Type B pancreatic cell (in vitro differentiated cells): ENCODE data around the gene ZNF3. TPM values are rescaled to one million over a fixed set of nuclear protein-coding genes. Genes with fewer than 3 reads are reported as not detected.

Experiments
- DNase-seq: peaks from one replicate; pipeline ENCODE4 v3.0.0; 2021; ENCODE audit warnings: mixed read lengths; ENCODE audit not compliant: unreplicated experiment; ENCODE audit errors: extremely low spot score
- H3K27ac Mint-ChIP-seq: 2 replicates; pipeline ENCODE4 v1.8.0; 2021; ENCODE audit warnings: mild to moderate bottlenecking, mixed read lengths
- H3K27me3 Mint-ChIP-seq: 2 replicates; pipeline ENCODE4 v1.8.0; 2021; ENCODE audit warnings: mixed read lengths
- H3K36me3 Mint-ChIP-seq: 2 replicates; pipeline ENCODE4 v1.8.0; 2021; ENCODE audit warnings: mixed read lengths
- H3K4me1 Mint-ChIP-seq: one replicate; pipeline ENCODE4 v1.8.0; 2021; ENCODE audit warnings: mixed read lengths; ENCODE audit not compliant: unreplicated experiment
- H3K4me3 Mint-ChIP-seq: 2 replicates; pipeline ENCODE4 v1.8.0; 2021; ENCODE audit warnings: mild to moderate bottlenecking, mixed read lengths
- H3K9me3 Mint-ChIP-seq: 2 replicates; pipeline ENCODE4 v1.8.0; 2021; ENCODE audit warnings: mixed read lengths
- CTCF ChIP-seq: fragments of 200-600 bp; sonication (generic); conservative IDR thresholded peaks from 2 replicates; pipeline ENCODE4 v1.5.0; 2021; ENCODE audit warnings: antibody characterized with exemption, mild to moderate bottlenecking
- total RNA-seq: library from RNA; stranded (reverse); gene quantifications from 2 replicates; pipeline ENCODE4 v1.2.1, GENCODE V29; 2021; ENCODE audit warnings: low replicate concordance

Gene ZNF3
- total RNA-seq, 1 donor from 2014 or later, result 66.6 TPM

- Mint-ChIP-seq H3K27me3 (no peaks in the 10 kb centered on the region), H3K36me3 (peaks cover 3% of the 10 kb centered on the region), H3K27ac (peak overlapping the region; percentile 76), H3K4me1 (peaks cover 9% of the 10 kb centered on the region), H3K4me3 (peak overlapping the region; percentile 73), H3K9me3 (no peaks in the 10 kb centered on the region)
- DNase-seq, result no peak
- TF ChIP-seq CTCF, result no peak
These were observed 29.9 kb downstream of the ZNF3 start for GRCh38 chr7:100051611-100052010.

GRCh38 chr7:100049441-100050291 is 31.9 kb downstream of the ZNF3 start, which contains the start of gene ZSCAN21:
ZSCAN21 (plus strand) TSS chr7:100049774; CDS start chr7:100057007, 7,233 bp downstream.
- Mint-ChIP-seq H3K4me1 (peaks cover 9% of the 10 kb centered on the region), H3K4me3 (peak within 1 kb of the TSS; percentile 94), H3K27ac (peak within 1 kb of the TSS; percentile 97), H3K9me3 (no peaks in the 10 kb centered on the region), H3K27me3 (no peaks in the 10 kb centered on the region), H3K36me3 (peaks cover 5% of the 10 kb centered on the region)
- peak; percentile 88 for DNase-seq
- TF ChIP-seq CTCF, result peak; percentile 24

DNA sequence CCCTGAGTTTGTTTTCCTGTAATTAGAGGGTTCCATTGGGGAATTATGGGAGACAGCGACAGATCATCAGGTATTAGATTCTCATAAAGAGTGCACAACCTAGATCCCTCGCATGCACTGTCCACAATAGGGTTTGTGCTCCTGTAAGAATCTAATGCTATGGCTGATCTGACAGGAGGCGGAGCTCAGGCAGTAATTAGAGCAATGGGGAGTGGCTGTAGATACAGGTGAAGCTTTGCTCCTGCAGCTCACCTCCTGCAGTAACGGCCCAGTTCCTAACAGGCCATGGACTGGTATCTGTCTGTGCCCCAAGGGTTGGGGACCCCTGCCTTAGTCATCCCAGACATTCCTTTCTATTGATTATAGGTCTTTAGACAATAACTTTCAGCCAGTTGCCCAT is 32.8 kb downstream of the ZNF3 start:
- peak overlapping the region; percentile 95 for H3K27ac Mint-ChIP-seq
- DNase-seq, result no peak
- H3K9me3 Mint-ChIP-seq, result no peaks in the 10 kb centered on the region
- H3K4me3 Mint-ChIP-seq, result peak overlapping the region; percentile 87
- no peaks in the 10 kb centered on the region for H3K27me3 Mint-ChIP-seq
- H3K36me3 Mint-ChIP-seq, result peaks cover 6% of the 10 kb centered on the region
- peaks cover 9% of the 10 kb centered on the region for H3K4me1 Mint-ChIP-seq
- TF ChIP-seq CTCF, result no peak

- H3K27me3 Mint-ChIP-seq, result no peaks in the 10 kb centered on the region
These were observed 36.8 kb downstream of the ZNF3 start for GRCh38 chr7:100044718-100045117.

DNA sequence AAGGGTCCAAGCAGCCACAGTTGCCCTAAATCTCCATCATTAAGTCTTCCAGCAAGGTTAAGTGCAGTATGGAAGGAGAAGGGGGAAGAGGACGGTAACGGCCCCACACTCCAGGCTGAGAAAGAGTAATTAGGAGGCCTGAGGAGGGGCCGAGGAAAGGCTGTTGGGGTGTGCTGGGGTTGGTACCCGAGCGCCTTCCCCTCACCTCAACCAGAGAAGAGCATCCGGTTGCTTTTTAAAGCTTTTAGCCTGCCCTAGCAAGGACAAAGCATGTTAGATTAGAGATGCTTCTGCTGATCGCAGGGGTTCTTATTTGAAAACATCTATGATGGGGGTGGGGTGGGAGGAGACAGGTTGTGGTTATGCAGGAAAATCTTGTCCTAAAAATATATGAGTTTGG is 40.9 kb downstream of the ZNF3 start:
- H3K27me3 Mint-ChIP-seq, result no peaks in the 10 kb centered on the region
- no peaks in the 10 kb centered on the region for H3K9me3 Mint-ChIP-seq
- H3K36me3 Mint-ChIP-seq, result peaks cover 30% of the 10 kb centered on the region
- peaks cover 4% of the 10 kb centered on the region for H3K4me1 Mint-ChIP-seq
- H3K4me3 Mint-ChIP-seq, result no peak overlapping the region
- H3K27ac Mint-ChIP-seq, result peak overlapping the region; percentile 57
- DNase-seq, result no peak
- no peak for TF ChIP-seq CTCF

More at GRCh38 chr7:100044718-100045117, 36.8 kb downstream of the ZNF3 start:
- DNase-seq, result no peak
- TF ChIP-seq CTCF, result no peak
- Mint-ChIP-seq H3K4me1 (peaks cover 4% of the 10 kb centered on the region), H3K9me3 (no peaks in the 10 kb centered on the region), H3K36me3 (peaks cover 10% of the 10 kb centered on the region), H3K4me3 (peak overlapping the region; percentile 34), H3K27ac (peak overlapping the region; percentile 50)
